HAP-1 (cell line): ENCODE results near the gene NGB.
"Not testable (repeated sequence)": the region's sequence is repeated elsewhere in the genome, so short reads cannot be mapped to it uniquely, and the experiment has no call there.

Source experiments
- DNase-seq, 2 experiments: peaks; one replicate each; pipeline ENCODE4 v3.0.0-alpha.2; 2016 to 2020; ENCODE audit warnings: low spot score in 2 of 2
- H3K27me3 ChIP-seq: fragments of 250-450 bp; sonication (Bioruptor Pico); 2 replicates; pipeline ENCODE4 v1.5.1; 2020; ENCODE audit warnings: low read depth, mild to moderate bottlenecking, moderate library complexity
- H3K36me3 ChIP-seq: fragments of 250-450 bp; sonication (Bioruptor Pico); replicated peaks from 2 replicates; pipeline ENCODE4 v1.5.1; 2020; ENCODE audit warnings: mild to moderate bottlenecking
- H3K4me1 ChIP-seq: fragments of 250-450 bp; sonication (Bioruptor Pico); 2 replicates; pipeline ENCODE4 v1.5.1; 2020; ENCODE audit warnings: mild to moderate bottlenecking
- H3K4me3 ChIP-seq: fragments of 250-450 bp; sonication (Bioruptor Pico); 2 replicates; pipeline ENCODE4 v1.5.1; 2020; ENCODE audit warnings: mild to moderate bottlenecking, moderate library complexity
- H3K9me3 ChIP-seq: fragments of 250-450 bp; sonication (Bioruptor Pico); 2 replicates; pipeline ENCODE4 v1.5.1; 2020; ENCODE audit warnings: mild to moderate bottlenecking, moderate library complexity
- in situ Hi-C: fragments of 300-500 bp; cut with MboI; formaldehyde crosslinking; loops from 3 replicates; pipeline ENCODE4 v1.14.3; 2020; ENCODE audit warnings: low sequenced_read_pairs, inconsistent platforms, mixed read lengths

Gene NGB

GRCh38 chr14:77271113-77271710, at the start of gene NGB:
Gene NGB, minus strand, starts transcription at chr14:77271206. Its CDS starts 269 bp downstream, at chr14:77270937.
- no peaks in the 10 kb centered on the region for H3K4me1 ChIP-seq
- no peak for DNase-seq
- no peaks in the 10 kb centered on the region for H3K9me3 ChIP-seq
- H3K36me3 ChIP-seq, result no peaks in the 10 kb centered on the region
- no peak within 1 kb of the TSS for H3K4me3 ChIP-seq
- H3K27me3 ChIP-seq, result peaks cover 20% of the 10 kb centered on the region
- in situ Hi-C loops, result no loop called here

- H3K9me3 ChIP-seq, result no peaks in the 10 kb centered on the region
- H3K4me3 ChIP-seq, result peak within 1 kb of the TSS; percentile 78
- DNase-seq, result peak; percentile 87 to 97
- no peaks in the 10 kb centered on the region for H3K27me3 ChIP-seq
- H3K4me1 ChIP-seq, result peaks cover 14% of the 10 kb centered on the region
- no peaks in the 10 kb centered on the region for H3K36me3 ChIP-seq
- in situ Hi-C loops, result no loop called here
These were observed 49.4 kb upstream of the NGB start, which contains the start of gene POMT2 for GRCh38 chr14:77320238-77320935. Gene POMT2, minus strand, starts transcription at chr14:77320883. Its CDS starts 202 bp downstream, at chr14:77320681.

GRCh38 chr14:77319422-77319821, 48.4 kb upstream of the NGB start:
- peaks cover 14% of the 10 kb centered on the region for H3K4me1 ChIP-seq
- no peaks in the 10 kb centered on the region for H3K9me3 ChIP-seq
- in situ Hi-C loops, result loop anchor here (10.0 kb wide), 1 partner anchor 175 kb away; the partner anchor contains the start of gene ZDHHC22
- no peak for DNase-seq
- H3K4me3 ChIP-seq, result peak overlapping the region; percentile 78
- no peaks in the 10 kb centered on the region for H3K27me3 ChIP-seq
- H3K36me3 ChIP-seq, result no peaks in the 10 kb centered on the region

GRCh38 chr14:77318756-77319155, 47.8 kb upstream of the NGB start:
- peaks cover 16% of the 10 kb centered on the region for H3K4me1 ChIP-seq
- in situ Hi-C loops, result loop anchor here (10.0 kb wide), 1 partner anchor 174 kb away; the partner anchor contains the start of gene ZDHHC22
- not testable (repeated sequence) for DNase-seq, H3K4me3 ChIP-seq, H3K9me3 ChIP-seq, H3K27me3 ChIP-seq, H3K36me3 ChIP-seq

- DNase-seq, result no peak
These were observed 47.1 kb upstream of the NGB start for GRCh38 chr14:77318006-77318553.

GRCh38 chr14:77316872-77317301, 45.9 kb upstream of the NGB start:
- DNase-seq, result no peak
- no peak overlapping the region for H3K4me3 ChIP-seq
- H3K9me3 ChIP-seq, result no peaks in the 10 kb centered on the region
- no peaks in the 10 kb centered on the region for H3K36me3 ChIP-seq
- H3K4me1 ChIP-seq, result peaks cover 21% of the 10 kb centered on the region
- in situ Hi-C loops, result loop anchor here (10.0 kb wide), 1 partner anchor 172 kb away; the partner anchor contains the start of gene ZDHHC22
- no peaks in the 10 kb centered on the region for H3K27me3 ChIP-seq

More at GRCh38 chr14:77318006-77318553, 47.1 kb upstream of the NGB start:
- Histone ChIP-seq H3K4me1 (peaks cover 18% of the 10 kb centered on the region), H3K4me3 (no peak overlapping the region), H3K36me3 (no peaks in the 10 kb centered on the region), H3K27me3 (no peaks in the 10 kb centered on the region), H3K9me3 (no peaks in the 10 kb centered on the region)
- in situ Hi-C loops, result loop anchor here (10.0 kb wide), 1 partner anchor 173 kb away; the partner anchor contains the start of gene ZDHHC22

- Histone ChIP-seq H3K9me3 (no peaks in the 10 kb centered on the region), H3K36me3 (no peaks in the 10 kb centered on the region), H3K4me1 (peaks cover 20% of the 10 kb centered on the region), H3K4me3 (no peak overlapping the region), H3K27me3 (no peaks in the 10 kb centered on the region)
- in situ Hi-C loops, result loop anchor here (10.0 kb wide), 1 partner anchor 171 kb away; the partner anchor contains the start of gene ZDHHC22
- no peak for DNase-seq
These were observed 45.1 kb upstream of the NGB start for GRCh38 chr14:77316195-77316505.

- in situ Hi-C loops, result loop anchor here (10.0 kb wide), 1 partner anchor 170 kb away; the partner anchor contains the start of gene ZDHHC22
- H3K4me3 ChIP-seq, result no peak overlapping the region
These were observed 43.8 kb upstream of the NGB start for GRCh38 chr14:77314539-77315457.

GRCh38 chr14:77314043-77314442, 43.0 kb upstream of the NGB start:
- in situ Hi-C loops, result loop anchor here (10.0 kb wide), 1 partner anchor 169 kb away; the partner anchor contains the start of gene ZDHHC22
- Histone ChIP-seq H3K9me3 (no peaks in the 10 kb centered on the region), H3K4me3 (no peak overlapping the region), H3K27me3 (no peaks in the 10 kb centered on the region), H3K4me1 (peaks cover 15% of the 10 kb centered on the region), H3K36me3 (no peaks in the 10 kb centered on the region)
- DNase-seq, result no peak

More at GRCh38 chr14:77314539-77315457, 43.8 kb upstream of the NGB start:
- Histone ChIP-seq H3K27me3 (no peaks in the 10 kb centered on the region), H3K9me3 (no peaks in the 10 kb centered on the region), H3K4me1 (peaks cover 17% of the 10 kb centered on the region), H3K36me3 (no peaks in the 10 kb centered on the region)
- DNase-seq, result no peak

GRCh38 chr14:77313371-77313770, 42.4 kb upstream of the NGB start:
- H3K36me3 ChIP-seq, result peaks cover 5% of the 10 kb centered on the region
- H3K9me3 ChIP-seq, result no peaks in the 10 kb centered on the region
- H3K4me3 ChIP-seq, result no peak overlapping the region
- peaks cover 15% of the 10 kb centered on the region for H3K4me1 ChIP-seq
- in situ Hi-C loops, result loop anchor here (10.0 kb wide), 1 partner anchor 169 kb away; the partner anchor contains the start of gene ZDHHC22
- H3K27me3 ChIP-seq, result no peaks in the 10 kb centered on the region
- DNase-seq, result no peak

- H3K9me3 ChIP-seq, result no peaks in the 10 kb centered on the region
- no peaks in the 10 kb centered on the region for H3K27me3 ChIP-seq
- H3K36me3 ChIP-seq, result peaks cover 5% of the 10 kb centered on the region
- peaks cover 15% of the 10 kb centered on the region for H3K4me1 ChIP-seq
- in situ Hi-C loops, result loop anchor here (10.0 kb wide), 1 partner anchor 166 kb away; the partner anchor contains the start of gene ZDHHC22
- no peak for DNase-seq
- no peak overlapping the region for H3K4me3 ChIP-seq
These were observed 40.2 kb upstream of the NGB start for GRCh38 chr14:77311217-77311616.

GRCh38 chr14:77310026-77310425, 39.0 kb upstream of the NGB start:
- H3K4me1 ChIP-seq, result peaks cover 15% of the 10 kb centered on the region
- in situ Hi-C loops, result loop anchor here (10.0 kb wide), 1 partner anchor 165 kb away; the partner anchor contains the start of gene ZDHHC22
- no peaks in the 10 kb centered on the region for H3K27me3 ChIP-seq
- no peak overlapping the region for H3K4me3 ChIP-seq
- no peaks in the 10 kb centered on the region for H3K9me3 ChIP-seq
- DNase-seq, result no peak
- peaks cover 5% of the 10 kb centered on the region for H3K36me3 ChIP-seq

- Histone ChIP-seq H3K36me3 (peaks cover 5% of the 10 kb centered on the region), H3K4me1 (peaks cover 17% of the 10 kb centered on the region), H3K27me3 (no peaks in the 10 kb centered on the region), H3K9me3 (no peaks in the 10 kb centered on the region), H3K4me3 (no peak overlapping the region)
- in situ Hi-C loops, result no loop called here
- no peak for DNase-seq
These were observed 38.1 kb upstream of the NGB start for GRCh38 chr14:77309131-77309530.
